ENCODE results near the gene KLF6. TPM values are rescaled to one million over a fixed set of nuclear protein-coding genes. Genes with fewer than 3 reads are reported as not detected.
A peak's percentile ranks its signal among the peaks of the same experiment; 100 is the strongest.

The KLF6 gene
- total RNA-seq, 6 experiments from 2014 or later, result 25.2 to 86.4 (median 75.2) TPM

GRCh38 chr10:3783316-3783681 lies 1.7 kb downstream of the KLF6 start:
- Histone ChIP-seq H3K4me3 (peak overlapping the region; percentile 66 to 87 (median 72)), H3K27ac (peak overlapping the region; percentile 100), H3K4me1 (peaks cover 0 to 24% (median 5%) of the 10 kb centered on the region in 4 donors), H3K36me3 (peaks cover 5 to 43% (median 27%) of the 10 kb centered on the region in 4 donors), H3K9me3 (no peaks in the 10 kb centered on the region), H3K27me3 (no peaks in the 10 kb centered on the region)
- TF ChIP-seq, protein P1, sequence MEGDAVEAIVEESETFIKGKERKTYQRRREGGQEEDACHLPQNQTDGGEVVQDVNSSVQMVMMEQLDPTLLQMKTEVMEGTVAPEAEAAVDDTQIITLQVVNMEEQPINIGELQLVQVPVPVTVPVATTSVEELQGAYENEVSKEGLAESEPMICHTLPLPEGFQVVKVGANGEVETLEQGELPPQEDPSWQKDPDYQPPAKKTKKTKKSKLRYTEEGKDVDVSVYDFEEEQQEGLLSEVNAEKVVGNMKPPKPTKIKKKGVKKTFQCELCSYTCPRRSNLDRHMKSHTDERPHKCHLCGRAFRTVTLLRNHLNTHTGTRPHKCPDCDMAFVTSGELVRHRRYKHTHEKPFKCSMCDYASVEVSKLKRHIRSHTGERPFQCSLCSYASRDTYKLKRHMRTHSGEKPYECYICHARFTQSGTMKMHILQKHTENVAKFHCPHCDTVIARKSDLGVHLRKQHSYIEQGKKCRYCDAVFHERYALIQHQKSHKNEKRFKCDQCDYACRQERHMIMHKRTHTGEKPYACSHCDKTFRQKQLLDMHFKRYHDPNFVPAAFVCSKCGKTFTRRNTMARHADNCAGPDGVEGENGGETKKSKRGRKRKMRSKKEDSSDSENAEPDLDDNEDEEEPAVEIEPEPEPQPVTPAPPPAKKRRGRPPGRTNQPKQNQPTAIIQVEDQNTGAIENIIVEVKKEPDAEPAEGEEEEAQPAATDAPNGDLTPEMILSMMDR (IDR thresholded peaks at IDR 0.05), result no peak
- peak; percentile 52 for TF ChIP-seq POLR2A (IDR thresholded peaks at IDR 0.05)
- 2% methylated on average over 12 of the region's 12 CpGs for WGBS (ENCODE audit: insufficient coverage, low coverage, low lambda C conversion rate, missing lambda C conversion rate)
- intact Hi-C loops (cut with DNase I), result no loop called here
- ATAC-seq (peak; percentile 1 to 4 (median 2)), DNase-seq (peak in 2 of 3 donors; percentile 71 to 74)

DNA sequence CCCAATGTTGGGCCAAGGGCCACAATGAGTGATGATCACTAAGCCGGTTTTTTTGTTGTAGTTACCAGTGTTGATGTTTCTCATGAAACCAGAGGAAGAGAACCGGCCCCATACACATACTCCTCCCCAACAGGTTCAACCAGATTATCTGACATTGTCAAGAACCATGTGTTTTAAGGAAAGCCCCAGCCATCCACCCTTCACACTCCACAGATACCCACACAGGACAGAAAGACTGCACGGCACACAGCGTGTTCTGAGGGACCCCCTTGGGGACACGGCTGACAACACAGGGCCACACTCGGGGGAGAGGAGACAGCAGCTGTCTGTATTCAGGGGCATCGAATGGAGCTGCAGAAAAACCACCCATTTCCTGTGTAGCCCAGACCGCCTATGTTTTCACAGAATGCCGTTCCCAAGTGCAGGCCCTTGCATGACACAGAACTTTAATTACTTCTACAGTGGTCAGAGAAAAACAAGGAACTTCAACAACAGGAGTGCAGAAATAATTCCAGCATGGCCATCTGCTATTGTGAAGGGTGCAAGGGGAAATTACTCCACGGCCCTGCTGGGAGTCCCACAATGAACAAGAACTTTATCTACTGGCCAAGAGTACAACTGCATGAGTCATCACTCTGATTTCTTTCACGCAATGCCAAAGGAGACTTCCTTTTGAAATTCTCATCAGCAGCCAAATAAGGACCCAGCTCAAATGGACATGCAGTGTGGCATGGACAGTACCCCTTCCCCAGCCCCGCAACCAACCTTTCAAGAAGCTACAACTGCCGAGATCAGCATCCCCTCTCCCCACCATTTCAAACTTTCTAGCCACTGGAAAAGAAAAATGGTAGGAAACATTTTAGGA lies 2.3 kb downstream of the KLF6 start:
- WGBS (ENCODE audit: insufficient coverage, low coverage, low lambda C conversion rate, missing lambda C conversion rate), result 4% methylated on average over 13 of the region's 13 CpGs
- H3K36me3 ChIP-seq, result peaks cover 6 to 49% (median 32%) of the 10 kb centered on the region in 4 donors

DNA sequence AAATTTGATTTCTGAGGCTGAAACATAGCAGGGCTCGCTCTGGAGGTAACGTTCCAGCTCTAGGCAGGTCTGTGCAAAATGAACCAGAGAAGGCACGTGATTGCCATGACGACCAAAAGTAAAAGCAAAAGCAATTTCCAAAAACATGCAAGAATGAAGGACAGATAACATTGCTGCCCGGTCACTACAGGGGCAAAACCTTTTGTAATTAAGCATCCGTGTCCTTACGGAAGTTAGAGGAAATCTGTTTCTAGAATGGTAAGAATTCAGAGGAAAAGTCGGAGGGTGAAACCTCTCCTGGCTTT lies 2.9 kb downstream of the KLF6 start:
- 12% methylated on average over 8 of the region's 8 CpGs for WGBS (ENCODE audit: insufficient coverage, low coverage, low lambda C conversion rate, missing lambda C conversion rate)
- DNase-seq, result no peak
- H3K4me1 ChIP-seq, result peaks cover 0 to 24% (median 5%) of the 10 kb centered on the region in 4 donors
- peak overlapping the region; percentile 66 to 87 (median 72) for H3K4me3 ChIP-seq
- peak overlapping the region; percentile 100 for H3K27ac ChIP-seq
- no peak for TF ChIP-seq POLR2A (IDR thresholded peaks at IDR 0.05)
- TF ChIP-seq, protein P1 (IDR thresholded peaks at IDR 0.05), result no peak
- ATAC-seq, result no peak
- H3K36me3 ChIP-seq, result peaks cover 11 to 55% (median 38%) of the 10 kb centered on the region in 4 donors
- intact Hi-C loops (cut with DNase I), result no loop called here
- H3K9me3 ChIP-seq, result no peaks in the 10 kb centered on the region
- H3K27me3 ChIP-seq, result no peaks in the 10 kb centered on the region

More for the DNA sequence above, 2.3 kb downstream of the KLF6 start:
- ATAC-seq (peak; percentile 6 to 39 (median 18)), DNase-seq (peak in 1 of 3 donors; percentile 68)
- Histone ChIP-seq H3K27me3 (no peaks in the 10 kb centered on the region), H3K9me3 (no peaks in the 10 kb centered on the region), H3K4me1 (peaks cover 0 to 24% (median 5%) of the 10 kb centered on the region in 4 donors), H3K27ac (peak overlapping the region; percentile 100), H3K4me3 (peak overlapping the region; percentile 66 to 87 (median 72))
- TF ChIP-seq, protein P1 (IDR thresholded peaks at IDR 0.05), result no peak
- TF ChIP-seq POLR2A (IDR thresholded peaks at IDR 0.05), result peak; percentile 95
- intact Hi-C loops (cut with DNase I), result no loop called here

GRCh38 chr10:3781468-3782145 lies 3.4 kb downstream of the KLF6 start:
- peak in 2 of 3 donors; percentile 61 to 67 for DNase-seq
- Histone ChIP-seq H3K9me3 (no peaks in the 10 kb centered on the region), H3K36me3 (peaks cover 14 to 60% (median 42%) of the 10 kb centered on the region in 4 donors), H3K4me1 (peaks cover 0 to 24% (median 5%) of the 10 kb centered on the region in 4 donors), H3K27ac (peak overlapping the region; percentile 100), H3K4me3 (peak overlapping the region; percentile 66 to 87 (median 72)), H3K27me3 (no peaks in the 10 kb centered on the region)
- ATAC-seq, result no peak
- TF ChIP-seq POLR2A (IDR thresholded peaks at IDR 0.05), result peak; percentile 16
- TF ChIP-seq, protein P1 (IDR thresholded peaks at IDR 0.05), result peak; percentile 19 to 45 (median 33)
- WGBS (ENCODE audit: insufficient coverage, low coverage, low lambda C conversion rate, missing lambda C conversion rate), result 38% methylated on average over 21 of the region's 31 CpGs
- intact Hi-C loops (cut with DNase I), result no loop called here

All from right lobe of liver (tissue), 6 donors.